ENCODE data around the gene WDR70. TPM values are rescaled to one million over a fixed set of nuclear protein-coding genes. Genes with fewer than 3 reads are reported as not detected.
"Not testable (repeated sequence)": the region's sequence is repeated elsewhere in the genome, so short reads cannot be mapped to it uniquely, and the experiment has no call there.

Gene WDR70
- total and polyA plus RNA-seq, 4 donors = 34.4 to 54.8 (median 38.8) TPM

- no peaks in the 10 kb centered on the region for H3K9me3 ChIP-seq (ENCODE audit: control insufficient read depth, insufficient read depth, low read length)
- no peaks in the 10 kb centered on the region for H3K36me3 ChIP-seq (ENCODE audit: control insufficient read depth, insufficient read depth, low read length)
- DNase-seq (ENCODE audit: low read depth in 4 of 6, low spot score in 6 of 6) = no peak
- H3K4me1 ChIP-seq (ENCODE audit: control insufficient read depth, insufficient read depth, low read length) = no peaks in the 10 kb centered on the region
- H3K4me3 ChIP-seq (ENCODE audit: low read depth, low read length) = no peak overlapping the region
- 90% methylated on average over 3 of the region's 8 CpGs for WGBS (ENCODE audit: insufficient coverage)
- H3K27me3 ChIP-seq (ENCODE audit: control insufficient read depth, insufficient read depth, low read length) = no peaks in the 10 kb centered on the region
- H3K27ac ChIP-seq (ENCODE audit: low read depth, low read length) = no peak overlapping the region
Measured at GRCh38 chr5:37575541-37576489, 196.7 kb downstream of the WDR70 start.

GRCh38 chr5:37576552-37576951 lies 197.4 kb downstream of the WDR70 start:
- no peaks in the 10 kb centered on the region for H3K36me3 ChIP-seq (ENCODE audit: control insufficient read depth, insufficient read depth, low read length)
- DNase-seq (ENCODE audit: low read depth in 4 of 6, low spot score in 6 of 6) = no peak
- no peak overlapping the region for H3K27ac ChIP-seq (ENCODE audit: low read depth, low read length)
- no CpG with 5 or more reads among the region's 3 CpGs for WGBS (ENCODE audit: insufficient coverage)
- H3K9me3 ChIP-seq (ENCODE audit: control insufficient read depth, insufficient read depth, low read length) = no peaks in the 10 kb centered on the region
- no peaks in the 10 kb centered on the region for H3K4me1 ChIP-seq (ENCODE audit: control insufficient read depth, insufficient read depth, low read length)
- H3K27me3 ChIP-seq (ENCODE audit: control insufficient read depth, insufficient read depth, low read length) = no peaks in the 10 kb centered on the region
- H3K4me3 ChIP-seq (ENCODE audit: low read depth, low read length) = no peak overlapping the region

GRCh38 chr5:37578176-37578575 lies 199.1 kb downstream of the WDR70 start:
- WGBS (ENCODE audit: insufficient coverage) = 80% methylated on average over 1 of the region's 3 CpGs
- DNase-seq (ENCODE audit: low read depth in 4 of 6, low spot score in 6 of 6) = no peak
- Histone ChIP-seq H3K27me3 (ENCODE audit: control insufficient read depth, insufficient read depth, low read length) (no peaks in the 10 kb centered on the region), H3K36me3 (ENCODE audit: control insufficient read depth, insufficient read depth, low read length) (no peaks in the 10 kb centered on the region), H3K27ac (ENCODE audit: low read depth, low read length) (no peak overlapping the region), H3K4me1 (ENCODE audit: control insufficient read depth, insufficient read depth, low read length) (no peaks in the 10 kb centered on the region), H3K9me3 (ENCODE audit: control insufficient read depth, insufficient read depth, low read length) (no peaks in the 10 kb centered on the region), H3K4me3 (ENCODE audit: low read depth, low read length) (no peak overlapping the region)

- no peak overlapping the region for H3K4me3 ChIP-seq (ENCODE audit: low read depth, low read length)
- H3K27ac ChIP-seq (ENCODE audit: low read depth, low read length) = no peak overlapping the region
- H3K36me3 ChIP-seq (ENCODE audit: control insufficient read depth, insufficient read depth, low read length) = no peaks in the 10 kb centered on the region
- H3K27me3 ChIP-seq (ENCODE audit: control insufficient read depth, insufficient read depth, low read length) = no peaks in the 10 kb centered on the region
- no peaks in the 10 kb centered on the region for H3K9me3 ChIP-seq (ENCODE audit: control insufficient read depth, insufficient read depth, low read length)
- no CpG with 5 or more reads among the region's 2 CpGs for WGBS (ENCODE audit: insufficient coverage)
- no peaks in the 10 kb centered on the region for H3K4me1 ChIP-seq (ENCODE audit: control insufficient read depth, insufficient read depth, low read length)
- peak in 1 of 6 donors; percentile 2 for DNase-seq (ENCODE audit: low read depth in 4 of 6, low spot score in 6 of 6)
Measured at GRCh38 chr5:37580106-37580505, 201.0 kb downstream of the WDR70 start.

GRCh38 chr5:37582202-37582601 lies 203.1 kb downstream of the WDR70 start:
- no peaks in the 10 kb centered on the region for H3K9me3 ChIP-seq (ENCODE audit: control insufficient read depth, insufficient read depth, low read length)
- no peak for DNase-seq (ENCODE audit: low read depth in 4 of 6, low spot score in 6 of 6)
- no peaks in the 10 kb centered on the region for H3K4me1 ChIP-seq (ENCODE audit: control insufficient read depth, insufficient read depth, low read length)
- H3K36me3 ChIP-seq (ENCODE audit: control insufficient read depth, insufficient read depth, low read length) = no peaks in the 10 kb centered on the region
- no peak overlapping the region for H3K27ac ChIP-seq (ENCODE audit: low read depth, low read length)
- no peak overlapping the region for H3K4me3 ChIP-seq (ENCODE audit: low read depth, low read length)
- WGBS (ENCODE audit: insufficient coverage) = no CpG with 5 or more reads among the region's 2 CpGs
- H3K27me3 ChIP-seq (ENCODE audit: control insufficient read depth, insufficient read depth, low read length) = no peaks in the 10 kb centered on the region

- DNase-seq (ENCODE audit: low read depth in 4 of 6, low spot score in 6 of 6) = not testable (repeated sequence)
- no CpG with 5 or more reads among the region's 3 CpGs for WGBS (ENCODE audit: insufficient coverage)
Measured at GRCh38 chr5:37593292-37593691, 214.2 kb downstream of the WDR70 start.

GRCh38 chr5:37594864-37595263 lies 215.7 kb downstream of the WDR70 start:
- H3K27ac ChIP-seq (ENCODE audit: low read depth, low read length); H3K27me3 ChIP-seq (ENCODE audit: control insufficient read depth, insufficient read depth, low read length); DNase-seq (ENCODE audit: low read depth in 4 of 6, low spot score in 6 of 6); H3K9me3 ChIP-seq (ENCODE audit: control insufficient read depth, insufficient read depth, low read length); H3K4me1 ChIP-seq (ENCODE audit: control insufficient read depth, insufficient read depth, low read length); H3K36me3 ChIP-seq (ENCODE audit: control insufficient read depth, insufficient read depth, low read length); H3K4me3 ChIP-seq (ENCODE audit: low read depth, low read length): not testable (repeated sequence)
- WGBS (ENCODE audit: insufficient coverage) = no CpG with 5 or more reads among the region's 2 CpGs

More at GRCh38 chr5:37593292-37593691, 214.2 kb downstream of the WDR70 start:
- not testable (repeated sequence) for H3K27ac ChIP-seq (ENCODE audit: low read depth, low read length); H3K27me3 ChIP-seq (ENCODE audit: control insufficient read depth, insufficient read depth, low read length); H3K9me3 ChIP-seq (ENCODE audit: control insufficient read depth, insufficient read depth, low read length); H3K4me3 ChIP-seq (ENCODE audit: low read depth, low read length); H3K4me1 ChIP-seq (ENCODE audit: control insufficient read depth, insufficient read depth, low read length); H3K36me3 ChIP-seq (ENCODE audit: control insufficient read depth, insufficient read depth, low read length)

- Histone ChIP-seq H3K4me1 (ENCODE audit: control insufficient read depth, insufficient read depth, low read length) (no peaks in the 10 kb centered on the region), H3K27ac (ENCODE audit: low read depth, low read length) (no peak overlapping the region), H3K4me3 (ENCODE audit: low read depth, low read length) (no peak overlapping the region), H3K27me3 (ENCODE audit: control insufficient read depth, insufficient read depth, low read length) (no peaks in the 10 kb centered on the region), H3K36me3 (ENCODE audit: control insufficient read depth, insufficient read depth, low read length) (no peaks in the 10 kb centered on the region), H3K9me3 (ENCODE audit: control insufficient read depth, insufficient read depth, low read length) (peaks cover 3% of the 10 kb centered on the region)
- WGBS (ENCODE audit: insufficient coverage) = 76% methylated on average over 2 of the region's 3 CpGs
- peak in 2 of 6 donors; percentile 9 to 20 for DNase-seq (ENCODE audit: low read depth in 4 of 6, low spot score in 6 of 6)
Measured at GRCh38 chr5:37598733-37599132, 219.6 kb downstream of the WDR70 start.

- DNase-seq (ENCODE audit: low read depth in 4 of 6, low spot score in 6 of 6) = no peak
- Histone ChIP-seq H3K9me3 (ENCODE audit: control insufficient read depth, insufficient read depth, low read length) (peaks cover 3% of the 10 kb centered on the region), H3K36me3 (ENCODE audit: control insufficient read depth, insufficient read depth, low read length) (no peaks in the 10 kb centered on the region), H3K4me1 (ENCODE audit: control insufficient read depth, insufficient read depth, low read length) (no peaks in the 10 kb centered on the region), H3K4me3 (ENCODE audit: low read depth, low read length) (no peak overlapping the region), H3K27me3 (ENCODE audit: control insufficient read depth, insufficient read depth, low read length) (no peaks in the 10 kb centered on the region), H3K27ac (ENCODE audit: low read depth, low read length) (no peak overlapping the region)
- no CpG with 5 or more reads among the region's 1 CpG for WGBS (ENCODE audit: insufficient coverage)
Measured at GRCh38 chr5:37601163-37601562, 222.0 kb downstream of the WDR70 start.

GRCh38 chr5:37603072-37603471 lies 224.0 kb downstream of the WDR70 start:
- no CpG with 5 or more reads among the region's 1 CpG for WGBS (ENCODE audit: insufficient coverage)
- no peak for DNase-seq (ENCODE audit: low read depth in 4 of 6, low spot score in 6 of 6)
- Histone ChIP-seq H3K4me3 (ENCODE audit: low read depth, low read length) (no peak overlapping the region), H3K9me3 (ENCODE audit: control insufficient read depth, insufficient read depth, low read length) (peaks cover 3% of the 10 kb centered on the region), H3K27me3 (ENCODE audit: control insufficient read depth, insufficient read depth, low read length) (no peaks in the 10 kb centered on the region), H3K36me3 (ENCODE audit: control insufficient read depth, insufficient read depth, low read length) (no peaks in the 10 kb centered on the region), H3K27ac (ENCODE audit: low read depth, low read length) (no peak overlapping the region), H3K4me1 (ENCODE audit: control insufficient read depth, insufficient read depth, low read length) (no peaks in the 10 kb centered on the region)

All from spinal cord (tissue), 10 donors.